ENCODE measurements around the gene ADGRB2. TPM values are rescaled to one million over a fixed set of nuclear protein-coding genes. Genes with fewer than 3 reads are reported as not detected.
A peak's percentile ranks its signal among the peaks of the same experiment; 100 is the strongest.

The ADGRB2 gene
- polyA plus RNA-seq, 3 donors: not detected

DNA sequence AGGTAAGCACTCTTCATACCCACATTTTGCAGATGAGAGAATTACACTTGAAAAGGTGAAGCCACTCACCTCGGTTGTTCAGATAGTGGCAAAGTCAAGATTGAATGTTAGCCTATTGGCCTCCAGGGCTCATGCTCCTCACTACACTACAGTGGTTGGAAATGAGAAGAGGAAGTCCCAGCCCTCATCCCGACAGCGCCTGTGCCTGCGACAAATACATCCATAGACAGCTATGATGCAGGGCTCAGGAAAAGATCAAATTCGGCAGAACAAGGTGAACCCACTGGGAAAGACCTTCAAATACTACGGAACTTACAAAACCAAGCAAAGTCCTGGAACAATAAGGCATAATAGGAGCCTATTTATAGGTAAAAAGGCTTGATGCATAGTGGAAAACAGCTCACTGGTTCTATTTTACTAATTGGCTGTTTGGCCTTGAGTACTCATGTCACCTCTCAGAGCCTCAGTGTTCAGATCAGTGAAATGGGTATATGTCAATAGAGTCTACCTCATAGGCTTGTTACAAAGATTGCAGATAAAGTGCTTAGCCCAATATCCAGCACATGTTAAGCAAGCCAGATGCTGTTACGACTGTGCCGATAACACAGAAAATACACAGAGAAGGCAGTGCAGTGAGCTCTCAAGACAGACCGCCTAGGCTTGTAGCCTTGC, 48.2 kb upstream of the ADGRB2 start:
- no peaks in the 10 kb centered on the region for H3K27me3 ChIP-seq (ENCODE audit: control insufficient read depth in 2 of 2, insufficient read depth in 2 of 2, low read length in 2 of 2)
- H3K27ac ChIP-seq (ENCODE audit: low read depth in 1 of 2, low read length in 2 of 2): no peak overlapping the region
- no peaks in the 10 kb centered on the region for H3K36me3 ChIP-seq (replicated peaks in 1 of 2; ENCODE audit: control insufficient read depth in 1 of 2, insufficient read depth in 2 of 2, low read length in 2 of 2)
- no peaks in the 10 kb centered on the region for H3K36me3 Mint-ChIP-seq
- no peaks in the 10 kb centered on the region for H3K79me2 ChIP-seq (ENCODE audit: insufficient read depth, low read length)
- H3K27ac Mint-ChIP-seq: peak overlapping the region in 1 of 7 donors; percentile 8
- H3K4me1 Mint-ChIP-seq: peaks cover 17% of the 10 kb centered on the region
- no peak overlapping the region for H3K9ac ChIP-seq (ENCODE audit: insufficient read depth, low read length, poor library complexity, severe bottlenecking)
- no peak for DNase-seq
- peaks cover 9 to 16% (median 15%) of the 10 kb centered on the region in 3 donors for H3K27me3 Mint-ChIP-seq (ENCODE audit: low read depth in 3 of 3)
- TF ChIP-seq, protein P1, sequence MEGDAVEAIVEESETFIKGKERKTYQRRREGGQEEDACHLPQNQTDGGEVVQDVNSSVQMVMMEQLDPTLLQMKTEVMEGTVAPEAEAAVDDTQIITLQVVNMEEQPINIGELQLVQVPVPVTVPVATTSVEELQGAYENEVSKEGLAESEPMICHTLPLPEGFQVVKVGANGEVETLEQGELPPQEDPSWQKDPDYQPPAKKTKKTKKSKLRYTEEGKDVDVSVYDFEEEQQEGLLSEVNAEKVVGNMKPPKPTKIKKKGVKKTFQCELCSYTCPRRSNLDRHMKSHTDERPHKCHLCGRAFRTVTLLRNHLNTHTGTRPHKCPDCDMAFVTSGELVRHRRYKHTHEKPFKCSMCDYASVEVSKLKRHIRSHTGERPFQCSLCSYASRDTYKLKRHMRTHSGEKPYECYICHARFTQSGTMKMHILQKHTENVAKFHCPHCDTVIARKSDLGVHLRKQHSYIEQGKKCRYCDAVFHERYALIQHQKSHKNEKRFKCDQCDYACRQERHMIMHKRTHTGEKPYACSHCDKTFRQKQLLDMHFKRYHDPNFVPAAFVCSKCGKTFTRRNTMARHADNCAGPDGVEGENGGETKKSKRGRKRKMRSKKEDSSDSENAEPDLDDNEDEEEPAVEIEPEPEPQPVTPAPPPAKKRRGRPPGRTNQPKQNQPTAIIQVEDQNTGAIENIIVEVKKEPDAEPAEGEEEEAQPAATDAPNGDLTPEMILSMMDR (IDR thresholded peaks at IDR 0.05): no peak
- H4K20me1 ChIP-seq (ENCODE audit: insufficient read depth, low read length): no peaks in the 10 kb centered on the region
- no peaks in the 10 kb centered on the region for H3K4me1 ChIP-seq (ENCODE audit: control insufficient read depth in 1 of 2, insufficient read depth in 2 of 2, low read length in 2 of 2)
- intact Hi-C loops (cut with micrococcal nuclease): loop anchor here in 1 of 2 donors (10.0 kb wide), 1 partner anchor 93 kb away; no protein-coding TSS in a partner anchor
- peaks cover 0 to 4% (median 0%) of the 10 kb centered on the region in 7 donors for H3K9me3 Mint-ChIP-seq
- no peaks in the 10 kb centered on the region for H3K9me3 ChIP-seq (replicated peaks in 1 of 2; ENCODE audit: control insufficient read depth in 1 of 2, insufficient read depth in 1 of 2, low read length in 2 of 2)
- no peak overlapping the region for H3K4me2 ChIP-seq (replicated peaks; ENCODE audit: extremely low read depth, low read length, poor library complexity, severe bottlenecking)
- no peak overlapping the region for H3K4me3 ChIP-seq (replicated peaks in 1 of 3; ENCODE audit: low read depth in 2 of 3, low read length in 3 of 3)
- H3K4me3 Mint-ChIP-seq: no peak overlapping the region
- 100% methylated on average over 2 of the region's 9 CpGs for WGBS (ENCODE audit: insufficient coverage)
- H2AFZ ChIP-seq (ENCODE audit: insufficient read depth, low read depth, low read length, poor library complexity, severe bottlenecking): no peak overlapping the region

GRCh38 chr1:31811605-31812004, 47.5 kb upstream of the ADGRB2 start:
- Histone ChIP-seq H3K4me3 (replicated peaks in 1 of 3; ENCODE audit: low read depth in 2 of 3, low read length in 3 of 3) (no peak overlapping the region), H3K27me3 (ENCODE audit: control insufficient read depth in 2 of 2, insufficient read depth in 2 of 2, low read length in 2 of 2) (no peaks in the 10 kb centered on the region), H2AFZ (ENCODE audit: insufficient read depth, low read depth, low read length, poor library complexity, severe bottlenecking) (no peak overlapping the region), H3K79me2 (ENCODE audit: insufficient read depth, low read length) (no peaks in the 10 kb centered on the region), H3K4me1 (ENCODE audit: control insufficient read depth in 1 of 2, insufficient read depth in 2 of 2, low read length in 2 of 2) (no peaks in the 10 kb centered on the region), H3K4me2 (replicated peaks; ENCODE audit: extremely low read depth, low read length, poor library complexity, severe bottlenecking) (no peak overlapping the region), H3K36me3 (replicated peaks in 1 of 2; ENCODE audit: control insufficient read depth in 1 of 2, insufficient read depth in 2 of 2, low read length in 2 of 2) (no peaks in the 10 kb centered on the region), H3K9ac (ENCODE audit: insufficient read depth, low read length, poor library complexity, severe bottlenecking) (no peak overlapping the region), H4K20me1 (ENCODE audit: insufficient read depth, low read length) (no peaks in the 10 kb centered on the region), H3K27ac (ENCODE audit: low read depth in 1 of 2, low read length in 2 of 2) (no peak overlapping the region), H3K9me3 (replicated peaks in 1 of 2; ENCODE audit: control insufficient read depth in 1 of 2, insufficient read depth in 1 of 2, low read length in 2 of 2) (no peaks in the 10 kb centered on the region)
- peaks cover 11% of the 10 kb centered on the region for H3K4me1 Mint-ChIP-seq
- peaks cover 9 to 16% (median 15%) of the 10 kb centered on the region in 3 donors for H3K27me3 Mint-ChIP-seq (ENCODE audit: low read depth in 3 of 3)
- no peaks in the 10 kb centered on the region for H3K36me3 Mint-ChIP-seq
- H3K4me3 Mint-ChIP-seq: no peak overlapping the region
- intact Hi-C loops (cut with micrococcal nuclease): loop anchor here in 1 of 2 donors (10.0 kb wide), 1 partner anchor 93 kb away; no protein-coding TSS in a partner anchor
- H3K27ac Mint-ChIP-seq: no peak overlapping the region
- TF ChIP-seq, protein P1 (IDR thresholded peaks at IDR 0.05): no peak
- DNase-seq: no peak
- peaks cover 0 to 4% (median 0%) of the 10 kb centered on the region in 7 donors for H3K9me3 Mint-ChIP-seq
- 85% methylated on average over 3 of the region's 7 CpGs for WGBS (ENCODE audit: insufficient coverage)

Measured in CD14-positive monocyte (primary cell).